ENCODE measurements around the gene TCIRG1.

The TCIRG1 gene

GRCh38 chr11:68014947-68015447 lies 23.8 kb upstream of the TCIRG1 start:
- H3K27ac ChIP-seq = no peak overlapping the region
- no peak for TF ChIP-seq CTCF (conservative IDR thresholded peaks at IDR 0.05)

DNA sequence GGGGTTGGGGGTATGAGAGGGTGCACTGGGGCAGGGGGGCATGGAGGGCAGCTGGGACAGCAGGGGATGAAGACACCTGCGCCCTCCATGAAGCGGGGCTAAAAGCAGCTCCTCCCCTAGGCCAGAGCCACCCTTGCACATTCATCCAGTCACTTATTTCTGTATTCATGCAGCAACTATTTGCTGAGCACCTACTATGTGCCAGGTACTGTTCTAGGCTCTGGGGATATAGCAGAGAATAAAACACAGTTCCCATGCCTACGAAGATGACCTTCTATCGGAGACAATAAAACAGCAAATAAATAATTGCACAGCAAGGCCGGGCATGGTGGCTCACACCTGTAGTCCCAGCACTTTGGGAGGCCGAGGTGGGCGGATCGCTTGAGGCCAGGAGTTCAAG lies 23.4 kb upstream of the TCIRG1 start:
- no peak for TF ChIP-seq CTCF (conservative IDR thresholded peaks at IDR 0.05)
- no peak overlapping the region for H3K27ac ChIP-seq

DNA sequence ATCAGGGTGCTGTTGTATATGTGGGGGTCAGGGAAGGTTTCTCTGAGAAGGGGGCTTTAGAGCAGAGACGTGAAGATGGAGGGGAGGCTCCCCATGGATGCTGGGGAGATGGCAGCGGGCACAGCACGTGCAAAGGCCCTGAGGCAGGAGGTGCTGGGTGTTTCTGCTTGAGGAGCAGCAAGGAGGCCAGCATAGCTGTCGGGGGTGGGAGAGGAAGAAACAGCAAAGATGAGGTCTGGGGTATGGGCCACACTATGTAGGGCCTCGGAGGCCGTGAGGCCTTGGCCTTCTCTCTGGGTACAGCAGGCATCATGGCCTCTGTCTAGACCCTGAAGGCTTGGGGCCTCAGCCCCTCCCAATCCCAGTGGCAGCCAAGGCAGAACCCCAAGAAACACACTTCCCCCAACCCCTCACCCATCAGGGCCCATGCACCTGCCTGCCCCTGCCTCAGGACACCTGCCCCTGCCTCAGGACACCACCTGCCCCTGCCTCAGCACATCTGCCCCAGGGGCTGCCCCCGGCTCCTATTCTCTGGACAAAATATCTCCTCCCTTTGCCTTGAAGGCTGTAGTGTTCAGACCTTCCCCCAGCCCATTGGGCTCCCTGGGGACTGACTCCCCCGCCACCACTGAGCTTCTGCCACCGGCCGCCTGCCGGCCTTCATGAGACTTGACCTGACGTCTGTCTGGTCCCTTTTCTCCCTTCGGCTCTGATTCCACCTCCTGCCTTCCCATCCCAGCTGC lies 22.5 kb upstream of the TCIRG1 start:
- H3K27ac ChIP-seq = no peak overlapping the region
- TF ChIP-seq CTCF (conservative IDR thresholded peaks at IDR 0.05) = no peak

DNA sequence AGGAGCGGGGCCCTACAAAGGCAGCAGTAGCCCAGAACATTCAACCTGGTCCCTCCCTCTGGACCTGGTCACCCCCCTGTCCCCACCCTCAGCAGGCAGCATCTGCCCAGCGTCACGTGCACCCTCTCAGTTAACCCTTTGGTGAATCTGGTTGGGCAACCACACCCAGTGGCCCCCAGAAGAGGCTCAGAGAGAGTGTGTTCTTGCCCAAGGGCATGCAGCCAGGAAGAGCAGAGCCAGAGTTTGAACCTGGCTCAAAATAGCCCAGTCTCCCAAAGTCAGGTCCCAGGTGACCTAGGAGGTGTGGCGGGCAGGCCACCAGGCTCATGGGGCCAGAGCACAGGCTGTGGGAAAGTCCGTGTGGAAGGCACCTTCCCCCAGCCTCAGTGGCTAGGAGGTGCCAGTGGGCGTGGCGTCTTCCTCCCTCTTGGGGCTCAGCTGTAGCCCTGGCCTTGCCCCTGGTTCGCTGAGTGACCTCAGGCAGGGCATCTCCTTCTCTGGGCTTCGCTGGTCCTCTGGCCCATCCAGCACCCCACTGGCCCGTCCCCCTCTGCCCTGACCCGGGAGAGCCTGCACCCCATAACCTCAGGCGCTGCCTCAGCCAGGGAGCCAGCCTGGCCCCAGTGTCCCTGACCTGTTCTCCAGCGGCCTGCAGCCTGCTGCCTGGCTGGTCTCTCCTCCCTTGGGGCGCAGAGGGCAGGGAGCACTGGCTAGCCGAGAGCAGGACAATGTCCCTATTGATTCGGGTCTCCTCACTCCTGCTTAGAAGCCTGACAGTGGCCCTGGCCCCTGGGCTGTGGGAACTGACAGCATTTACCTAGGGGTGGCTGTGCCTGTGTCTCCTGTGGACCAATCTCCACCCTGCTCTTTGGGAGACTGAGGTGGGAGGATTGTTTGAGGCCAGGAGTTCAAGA lies 21.7 kb upstream of the TCIRG1 start:
- H3K27ac ChIP-seq = no peak overlapping the region
- no peak for TF ChIP-seq CTCF (conservative IDR thresholded peaks at IDR 0.05)

DNA sequence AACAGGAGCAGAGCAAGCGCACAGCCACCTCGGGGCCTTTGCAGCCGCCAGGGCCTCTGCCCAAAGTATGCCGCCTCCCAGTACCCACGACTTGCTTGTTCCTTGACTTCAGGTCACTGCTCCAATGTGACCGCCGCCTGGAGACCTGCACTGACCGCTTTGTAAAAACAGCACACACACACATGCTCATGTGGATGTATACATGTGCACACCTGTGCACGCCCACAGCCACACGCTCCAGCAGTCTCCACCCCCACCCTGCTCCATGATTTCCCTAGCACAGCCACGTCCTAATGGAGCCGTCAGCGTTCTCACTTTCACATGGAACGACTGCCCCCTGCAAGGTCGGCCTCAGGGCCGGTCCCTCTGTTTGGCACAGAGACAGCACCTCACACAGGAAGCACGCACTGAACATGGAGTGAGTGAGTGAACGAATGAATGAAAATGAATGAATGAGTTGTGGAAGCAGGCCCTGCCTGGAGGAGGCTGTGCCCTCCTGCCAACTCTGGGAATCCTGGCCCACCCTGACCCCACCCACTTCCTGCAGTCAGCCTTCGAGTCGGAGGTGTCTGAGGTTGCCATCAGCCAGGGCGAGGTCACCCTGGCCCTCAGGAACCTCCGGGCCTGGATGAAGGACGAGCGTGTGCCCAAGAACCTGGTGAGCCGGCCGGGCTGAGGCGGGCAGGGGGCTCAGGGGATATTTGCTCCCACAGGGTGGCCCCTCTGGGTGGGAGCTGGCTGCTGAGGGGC lies 20.7 kb upstream of the TCIRG1 start:
- no peak for TF ChIP-seq CTCF (conservative IDR thresholded peaks at IDR 0.05)
- no peak overlapping the region for H3K27ac ChIP-seq

DNA sequence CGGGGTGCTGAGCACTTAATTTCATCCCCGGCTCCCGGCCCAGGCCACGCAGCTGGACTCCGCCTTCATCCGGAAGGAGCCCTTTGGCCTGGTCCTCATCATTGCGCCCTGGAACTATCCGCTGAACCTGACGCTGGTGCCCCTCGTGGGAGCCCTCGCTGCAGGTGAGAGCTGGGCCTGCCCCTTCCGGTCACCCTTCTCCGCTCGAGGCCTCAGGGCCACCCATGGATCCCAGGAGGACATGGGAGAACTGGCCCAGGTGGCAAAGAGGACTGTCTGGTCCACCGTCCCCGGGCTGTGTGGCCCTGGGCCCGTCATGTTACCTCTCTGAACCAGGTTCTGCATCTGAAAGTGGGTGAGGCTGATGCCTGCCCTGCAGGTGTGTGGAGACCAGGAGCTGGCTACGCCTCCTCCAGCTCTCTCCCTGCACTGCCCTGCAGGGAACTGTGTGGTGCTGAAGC lies 20.1 kb upstream of the TCIRG1 start:
- no peak for TF ChIP-seq CTCF (conservative IDR thresholded peaks at IDR 0.05)
- no peak overlapping the region for H3K27ac ChIP-seq

Data from VCaP (cell line).